Endothelial cell of umbilical vein (primary cell): ENCODE results near the gene GUCA2A. TPM values are rescaled to one million over a fixed set of nuclear protein-coding genes. Genes with fewer than 3 reads are reported as not detected.

Source experiments
- BruUV-seq: library from RNA; stranded (reverse); fragments of 400-500 nt; replicated peaks from 2 replicates; lab custom pipeline; 2021; lab: Mats Ljungman, UMichigan
- CTCF ChIA-PET: fragments of 300-600, 350-600 bp; sonication (Branson Sonifier 250); formaldehyde crosslinking; loops from one replicate; lab custom pipeline; 2021; ENCODE audit warnings: antibody characterized with exemption, inconsistent platforms; lab: Charles Lee
- POLR2A ChIA-PET: fragments of 300-600, 350-600 bp; sonication (Branson Sonifier 250); formaldehyde crosslinking; loops from one replicate; lab custom pipeline; 2021; ENCODE audit warnings: antibody characterized with exemption, inconsistent platforms; lab: Charles Lee
- DNase-seq: peaks from one replicate; pipeline ENCODE4 v3.0.0-alpha.2; 2011; ENCODE audit warnings: low read depth, low spot score
- FAIRE-seq: peaks from 2 replicates; lab custom pipeline; 2011; peaks lifted over from hg19 to GRCh38; lab: Jason Lieb, UNC
- H2AFZ ChIP-seq: 2 replicates; pipeline ENCODE4 v1.6.0; 2012; ENCODE audit warnings: low read depth, low read length, control low read depth, inconsistent platforms
- H3K27ac ChIP-seq: 2 replicates; pipeline ENCODE4 v1.5.1; 2011; ENCODE audit warnings: low read depth, mild to moderate bottlenecking, control low read depth, low read length, moderate library complexity; ENCODE audit not compliant: insufficient read depth
- H3K27me3 ChIP-seq, 2 experiments: 2 replicates each; pipeline versions ENCODE4 v1.6.0 to v1.6.1; 2011; ENCODE audit warnings: low read length in 2 of 2, mixed read lengths in 1 of 2; ENCODE audit not compliant: control insufficient read depth in 2 of 2, insufficient read depth in 2 of 2
- H3K36me3 ChIP-seq, 2 experiments: 2 replicates in 1 of 2; 3 replicates in 1 of 2; pipeline ENCODE4 v1.5.1; 2011; ENCODE audit warnings: low read length in 2 of 2, mild to moderate bottlenecking in 1 of 2, moderate library complexity in 1 of 2; ENCODE audit not compliant: control insufficient read depth in 2 of 2, insufficient read depth in 2 of 2; ENCODE audit errors: extremely low read depth in 1 of 2
- H3K4me1 ChIP-seq: 3 replicates; pipeline ENCODE4 v1.5.1; 2011; ENCODE audit warnings: mild to moderate bottlenecking, low read length; ENCODE audit not compliant: control insufficient read depth, insufficient read depth; ENCODE audit errors: extremely low read depth
- H3K4me2 ChIP-seq: 2 replicates; pipeline ENCODE4 v1.6.1; 2011; ENCODE audit warnings: low read length, control low read depth, mixed read lengths; ENCODE audit not compliant: insufficient read depth
- H3K4me3 ChIP-seq, 3 experiments: fragments of 200-600 bp in 1 of 3; sonication (generic), shearing (Covaris generic) in 1 of 3; replicated peaks in 1 of 3; 2 replicates each; pipeline ENCODE4 v1.5.1; 2011 to 2016; ENCODE audit warnings: control low read depth in 3 of 3, low read length in 3 of 3, mild to moderate bottlenecking in 2 of 3, inconsistent platforms in 1 of 3, low read depth in 1 of 3, moderate library complexity in 1 of 3; ENCODE audit not compliant: insufficient read depth in 1 of 3
- H3K79me2 ChIP-seq: 2 replicates; pipeline ENCODE4 v1.6.0; 2012; ENCODE audit warnings: low read length, inconsistent platforms; ENCODE audit not compliant: control insufficient read depth, insufficient read depth
- H3K9ac ChIP-seq: replicated peaks from 2 replicates; pipeline ENCODE3; 2011; ENCODE audit warnings: low read length, control low read depth; ENCODE audit not compliant: insufficient read depth; ENCODE audit errors: extremely low read depth
- H3K9me1 ChIP-seq: replicated peaks from 3 replicates; pipeline ENCODE4 v1.6.0; 2011; ENCODE audit warnings: mild to moderate bottlenecking, low read length; ENCODE audit not compliant: control insufficient read depth, insufficient read depth; ENCODE audit errors: extremely low read depth
- H3K9me3 ChIP-seq: replicated peaks from 2 replicates; pipeline ENCODE4 v1.5.1; 2012; ENCODE audit warnings: low read length, inconsistent platforms; ENCODE audit not compliant: control insufficient read depth, insufficient read depth
- H4K20me1 ChIP-seq: replicated peaks from 2 replicates; pipeline ENCODE3; 2011; ENCODE audit warnings: mild to moderate bottlenecking, low read length; ENCODE audit not compliant: control insufficient read depth, insufficient read depth; ENCODE audit errors: extremely low read depth
- CTCF ChIP-seq, 2 donors: IDR thresholded peaks; 1 replicate in 1 of 2; 2 replicates in 1 of 2; pipeline ENCODE4 v1.5.1; 2011; ENCODE audit warnings: low read length in 2 of 2, mild to moderate bottlenecking in 2 of 2, moderate library complexity in 2 of 2, control low read depth in 1 of 2, inconsistent platforms in 1 of 2, low read depth in 1 of 2; ENCODE audit not compliant: insufficient read depth in 1 of 2; ENCODE audit errors: extremely low read depth in 1 of 2
- EZH2 ChIP-seq: IDR thresholded peaks from 2 replicates; pipeline ENCODE4 v1.6.1; 2012; ENCODE audit warnings: borderline replicate concordance, low read depth, mild to moderate bottlenecking, moderate library complexity, low read length, inconsistent platforms; ENCODE audit not compliant: severe bottlenecking
- FOS ChIP-seq: IDR thresholded peaks from 2 replicates; pipeline ENCODE4 v1.6.1; 2011; ENCODE audit warnings: mild to moderate bottlenecking, low read length, moderate library complexity, borderline replicate concordance; ENCODE audit not compliant: insufficient read depth
- GATA2 ChIP-seq: IDR thresholded peaks from 2 replicates; pipeline ENCODE4 v1.7.0; 2011; ENCODE audit warnings: low read depth, mild to moderate bottlenecking, moderate library complexity, mixed read lengths, low read length; ENCODE audit not compliant: insufficient read length, insufficient read depth
- JUN ChIP-seq: IDR thresholded peaks from 2 replicates; pipeline ENCODE4 v1.6.1; 2011; ENCODE audit warnings: borderline replicate concordance, low read depth; ENCODE audit not compliant: insufficient read length, insufficient read depth
- MAX ChIP-seq: IDR thresholded peaks from 2 replicates; pipeline ENCODE4 v1.6.1; 2011; ENCODE audit not compliant: insufficient read depth, insufficient read length
- MYC ChIP-seq: IDR thresholded peaks from one replicate; pipeline ENCODE4 v1.6.1; 2011; ENCODE audit warnings: mild to moderate bottlenecking, low read depth, low read length
- POLR2A ChIP-seq: IDR thresholded peaks from 2 replicates; pipeline ENCODE4 v1.6.1; 2012; ENCODE audit warnings: low read depth, mild to moderate bottlenecking, control low read depth, low read length
- dilution Hi-C: fragments of 300-500 bp; cut with MboI; formaldehyde crosslinking; loops from one replicate; pipeline ENCODE4 v1.15.0; 2019; ENCODE audit warnings: low sequenced_read_pairs; ENCODE audit not compliant: extremely low pct_ligation_motif_present
- intact Hi-C: fragments of 100-400 bp; cut with micrococcal nuclease; formaldehyde crosslinking; loops from one replicate; pipeline ENCODE4 v1.10.0; 2022
- polyA plus RNA-seq, 4 experiments: library from polyadenylated mRNA; depleted of rRNA in 3 of 4; stranded (reverse) in 3 of 4; unstranded in 1 of 4; fragments of >200 nt; gene quantifications; 2 replicates each; pipeline versions ENCODE4 v1.2.1 to v1.2.3, GENCODE V29; 2011 to 2012; ENCODE audit warnings: missing spikeins in 1 of 4
- total RNA-seq: library from RNA; stranded (reverse); gene quantifications from 2 replicates; pipeline ENCODE4 v1.2.3, GENCODE V29; 2021

Gene GUCA2A
- total and polyA plus RNA-seq, 2 donors (not counting 3 experiments of a cell fraction or from before 2014, with no cell fraction given) = not detected

- TF ChIP-seq CTCF (IDR thresholded peaks at IDR 0.05; ENCODE audit: extremely low read depth in 1 of 2, insufficient read depth in 1 of 2, low read depth in 1 of 2, low read length in 2 of 2) (no peak), EZH2 (no peak), MYC (no peak), MAX (no peak), POLR2A (no peak), FOS (no peak), JUN (no peak), GATA2 (no peak)
- H3K27me3 ChIP-seq = no peaks in the 10 kb centered on the region
- H2AFZ ChIP-seq = no peak overlapping the region
- H3K4me1 ChIP-seq = no peaks in the 10 kb centered on the region
- ChIA-PET CTCF (interaction anchor here (0.8 to 1.6 kb wide), 3 partner anchors 13 to 29 kb away, joined by 3 to 4 read pairs (median 3); no protein-coding TSS in a partner anchor), POLR2A (no interaction called here)
- peaks cover 2% of the 10 kb centered on the region for H3K79me2 ChIP-seq
- BruUV-seq = no TSS peak
- H3K36me3 ChIP-seq = peaks cover 0 to 3% of the 10 kb centered on the region in 2 experiments
- no peak overlapping the region for H3K4me3 ChIP-seq
- H3K4me2 ChIP-seq = no peak overlapping the region
- no peaks in the 10 kb centered on the region for H4K20me1 ChIP-seq
- H3K9ac ChIP-seq = no peak overlapping the region
- intact Hi-C loops = no loop called here
- no peak overlapping the region for H3K27ac ChIP-seq
- no peaks in the 10 kb centered on the region for H3K9me3 ChIP-seq
- dilution Hi-C loops = no loop called here
- H3K9me1 ChIP-seq = no peaks in the 10 kb centered on the region
- FAIRE-seq (no peak), DNase-seq (no peak)
Observed at GRCh38 chr1:42201986-42202385, 37.4 kb upstream of the GUCA2A start.
